Activated T-helper 17 cell treated with anti-CD3 and anti-CD28 coated beads, Interleukin-2, amount 50 U/mL, for 72 hours (primary cell): ENCODE results near the gene ARFRP1. TPM values are rescaled to one million over a fixed set of nuclear protein-coding genes. Genes with fewer than 3 reads are reported as not detected.
"Not testable (repeated sequence)": the region's sequence is repeated elsewhere in the genome, so short reads cannot be mapped to it uniquely, and the experiment has no call there.

Source experiments
- ATAC-seq: fragments of 150-1000 bp; cut with Tn5 transposase; replicated peaks from 2 replicates; pipeline ENCODE4 v1.10.0; 2021; ENCODE audit warnings: mild to moderate bottlenecking, moderate library complexity
- H3K27ac Mint-ChIP-seq: one replicate; pipeline ENCODE4 v1.8.0; 2022; ENCODE audit warnings: mixed read lengths
- H3K27me3 Mint-ChIP-seq: one replicate; pipeline ENCODE4 v1.8.0; 2022; ENCODE audit warnings: mixed read lengths
- H3K36me3 Mint-ChIP-seq: one replicate; pipeline ENCODE4 v1.8.0; 2022; ENCODE audit warnings: low read depth, mild to moderate bottlenecking, mixed read lengths
- H3K4me1 Mint-ChIP-seq: one replicate; pipeline ENCODE4 v1.8.0; 2022; ENCODE audit warnings: mixed read lengths
- H3K4me3 Mint-ChIP-seq: one replicate; pipeline ENCODE4 v1.8.0; 2022; ENCODE audit warnings: mild to moderate bottlenecking, mixed read lengths
- H3K9me3 Mint-ChIP-seq: one replicate; pipeline ENCODE4 v1.8.0; 2022; ENCODE audit warnings: mixed read lengths
- total RNA-seq, 2 donors: library from RNA; stranded (reverse); gene quantifications; one replicate each; pipeline ENCODE4 v1.2.3, GENCODE V29; 2022

ARFRP1 gene
- total RNA-seq, 2 donors from 2014 or later: 43.8 to 55.8 TPM

DNA sequence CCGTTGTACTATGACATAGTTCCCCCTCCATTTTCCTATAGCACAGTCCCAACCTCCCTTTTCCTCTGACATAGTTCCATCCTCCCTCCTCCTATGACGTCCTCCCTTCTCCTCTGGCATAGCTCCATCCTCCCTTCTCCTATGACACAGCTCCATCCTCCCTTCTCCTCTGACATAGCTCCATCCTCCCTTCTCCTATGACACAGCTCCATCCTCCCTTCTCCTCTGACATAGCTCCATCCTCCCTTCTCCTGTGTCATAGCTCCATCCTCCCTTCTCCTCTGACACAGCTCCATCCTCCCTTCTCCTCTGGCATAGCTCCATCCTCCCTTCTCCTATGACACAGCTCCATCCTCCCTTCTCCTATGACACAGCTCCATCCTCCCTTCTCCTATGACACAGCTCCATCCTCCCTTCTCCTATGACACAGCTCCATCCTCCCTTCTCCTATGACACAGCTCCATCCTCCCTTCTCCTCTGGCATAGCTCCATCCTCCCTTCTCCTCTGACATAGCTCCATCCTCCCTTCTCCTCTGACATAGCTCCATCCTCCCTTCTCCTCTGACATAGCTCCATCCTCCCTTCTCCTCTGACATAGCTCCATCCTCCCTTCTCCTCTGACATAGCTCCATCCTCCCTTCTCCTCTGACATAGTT is 15.3 kb upstream of the ARFRP1 start:
- not testable (repeated sequence) for H3K27me3 Mint-ChIP-seq, ATAC-seq, H3K9me3 Mint-ChIP-seq, H3K27ac Mint-ChIP-seq, H3K4me3 Mint-ChIP-seq
- Mint-ChIP-seq H3K4me1 (peaks cover 19% of the 10 kb centered on the region), H3K36me3 (peaks cover 77% of the 10 kb centered on the region)

DNA sequence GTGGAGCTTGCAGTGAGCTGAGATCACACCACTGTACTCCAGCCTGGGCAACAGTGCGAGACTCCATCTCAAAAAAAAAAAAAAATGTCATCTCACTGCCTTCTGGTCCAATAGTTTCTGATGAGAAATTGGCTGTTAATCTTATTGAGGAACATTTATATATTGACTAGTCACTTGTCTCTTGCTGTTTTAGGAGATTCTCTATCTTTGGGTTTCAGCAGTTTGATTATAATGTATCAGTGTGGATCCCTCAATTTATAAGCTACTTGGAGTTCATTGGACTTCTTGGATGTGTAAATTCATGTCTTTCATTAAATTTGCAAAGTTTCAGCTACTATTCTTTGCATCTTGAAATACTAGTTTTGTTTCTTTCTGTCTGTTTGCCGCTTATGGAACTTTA is 11.2 kb upstream of the ARFRP1 start:
- Mint-ChIP-seq H3K27ac (no peak overlapping the region), H3K4me3 (no peak overlapping the region), H3K9me3 (no peaks in the 10 kb centered on the region), H3K4me1 (peaks cover 15% of the 10 kb centered on the region), H3K36me3 (peaks cover 88% of the 10 kb centered on the region), H3K27me3 (no peaks in the 10 kb centered on the region)
- ATAC-seq: no peak

DNA sequence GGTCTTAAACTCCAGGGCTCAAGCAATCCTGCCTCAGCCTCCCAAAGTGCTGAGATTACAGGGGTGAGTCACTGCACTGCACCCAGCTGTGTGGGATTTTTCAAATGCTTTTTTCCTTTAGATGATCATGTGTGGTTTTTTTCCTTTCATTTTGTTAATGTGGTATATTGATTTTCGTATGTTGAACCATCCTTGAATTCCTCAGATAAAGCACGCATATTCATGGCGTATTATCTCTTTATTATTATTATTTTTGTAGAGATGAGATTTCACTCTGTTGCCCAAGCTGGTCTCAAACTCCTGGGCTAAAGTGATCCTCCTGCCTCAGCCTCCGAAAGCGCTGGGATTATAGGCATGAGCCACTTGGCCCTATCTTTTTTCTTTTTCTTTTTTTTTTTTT is 7.1 kb upstream of the ARFRP1 start:
- H3K27me3 Mint-ChIP-seq: no peaks in the 10 kb centered on the region
- peaks cover 98% of the 10 kb centered on the region for H3K36me3 Mint-ChIP-seq
- H3K27ac Mint-ChIP-seq: no peak overlapping the region
- ATAC-seq: no peak
- peaks cover 3% of the 10 kb centered on the region for H3K9me3 Mint-ChIP-seq
- H3K4me1 Mint-ChIP-seq: peaks cover 27% of the 10 kb centered on the region
- no peak overlapping the region for H3K4me3 Mint-ChIP-seq

DNA sequence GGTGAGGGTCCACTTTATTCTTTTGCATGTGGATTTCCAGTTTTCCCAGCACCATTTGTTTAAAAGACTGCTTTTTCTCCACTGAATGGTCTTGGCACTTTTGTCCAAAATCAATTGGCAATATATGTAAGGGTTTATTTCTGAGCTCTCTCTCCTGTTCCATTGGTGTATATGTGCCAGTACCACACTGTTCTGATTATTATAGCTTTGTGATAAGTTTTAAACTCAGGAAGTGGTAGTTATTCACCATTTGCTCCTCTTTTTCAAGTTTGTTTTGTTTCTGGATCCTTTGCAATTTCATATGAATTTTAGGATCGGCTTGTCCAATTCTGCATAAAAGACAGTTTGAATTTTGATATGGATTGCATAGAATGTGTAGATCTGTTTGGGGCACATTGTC is 4.4 kb upstream of the ARFRP1 start:
- Mint-ChIP-seq H3K27me3 (no peaks in the 10 kb centered on the region), H3K4me1 (peaks cover 27% of the 10 kb centered on the region), H3K4me3 (peak overlapping the region; percentile 23), H3K36me3 (peaks cover 84% of the 10 kb centered on the region), H3K9me3 (peaks cover 3% of the 10 kb centered on the region), H3K27ac (no peak overlapping the region)
- ATAC-seq: no peak

DNA sequence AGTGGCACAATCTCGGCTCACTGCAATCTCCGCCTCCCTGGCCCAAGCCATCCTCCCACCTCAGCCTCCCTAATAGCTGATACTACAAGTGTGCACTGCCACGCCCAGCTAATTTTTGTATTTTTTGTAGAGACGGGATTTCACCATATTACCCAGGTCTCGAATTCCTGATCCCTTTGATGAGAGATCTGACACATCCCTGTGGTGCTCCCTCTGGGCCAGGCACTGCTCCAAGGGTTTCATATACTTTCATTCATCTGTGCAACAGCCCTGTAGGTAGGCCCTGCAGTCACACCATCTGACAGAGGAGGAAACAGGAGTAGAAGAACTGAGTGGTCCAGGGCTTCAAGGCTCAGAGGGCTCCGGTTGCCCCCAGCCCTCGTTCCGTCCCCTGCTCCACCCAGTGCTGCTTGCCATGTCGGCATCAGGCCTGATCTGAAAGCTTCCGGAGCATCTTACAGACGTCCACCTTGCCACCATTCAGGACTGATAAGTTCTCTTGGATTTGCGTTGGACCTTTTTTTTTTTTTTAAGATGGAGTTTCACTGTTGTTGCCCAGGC is 3.4 kb upstream of the ARFRP1 start:
- H3K4me1 Mint-ChIP-seq: peaks cover 27% of the 10 kb centered on the region

DNA sequence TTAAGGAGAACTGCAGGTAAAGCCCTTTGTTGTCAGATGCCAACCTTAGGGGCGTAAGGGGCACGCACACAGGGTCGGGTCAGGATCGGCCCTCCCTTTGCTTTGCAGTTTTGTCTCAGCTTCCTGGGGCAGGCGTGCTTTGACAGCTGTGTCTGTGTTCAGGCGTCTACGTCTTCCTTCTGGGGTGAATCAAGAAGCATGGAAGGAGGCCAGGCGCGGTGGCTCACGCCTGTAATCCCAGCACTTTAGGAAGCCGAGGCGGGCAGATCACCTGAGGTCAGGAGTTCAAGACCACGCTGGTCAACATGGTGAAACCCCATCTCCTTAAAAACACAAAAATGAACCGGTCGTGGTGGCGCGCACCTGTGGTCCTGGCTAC is 1.4 kb upstream of the ARFRP1 start:
- ATAC-seq: no peak
- no peaks in the 10 kb centered on the region for H3K27me3 Mint-ChIP-seq
- peaks cover 22% of the 10 kb centered on the region for H3K4me1 Mint-ChIP-seq
- H3K9me3 Mint-ChIP-seq: peaks cover 3% of the 10 kb centered on the region
- peaks cover 82% of the 10 kb centered on the region for H3K36me3 Mint-ChIP-seq
- no peak overlapping the region for H3K27ac Mint-ChIP-seq
- peak overlapping the region; percentile 95 for H3K4me3 Mint-ChIP-seq

More for the DNA sequence above, 3.4 kb upstream of the ARFRP1 start:
- Mint-ChIP-seq H3K9me3 (peaks cover 3% of the 10 kb centered on the region), H3K36me3 (peaks cover 84% of the 10 kb centered on the region), H3K27me3 (no peaks in the 10 kb centered on the region), H3K27ac (no peak overlapping the region), H3K4me3 (peak overlapping the region; percentile 61)
- ATAC-seq: no peak

DNA sequence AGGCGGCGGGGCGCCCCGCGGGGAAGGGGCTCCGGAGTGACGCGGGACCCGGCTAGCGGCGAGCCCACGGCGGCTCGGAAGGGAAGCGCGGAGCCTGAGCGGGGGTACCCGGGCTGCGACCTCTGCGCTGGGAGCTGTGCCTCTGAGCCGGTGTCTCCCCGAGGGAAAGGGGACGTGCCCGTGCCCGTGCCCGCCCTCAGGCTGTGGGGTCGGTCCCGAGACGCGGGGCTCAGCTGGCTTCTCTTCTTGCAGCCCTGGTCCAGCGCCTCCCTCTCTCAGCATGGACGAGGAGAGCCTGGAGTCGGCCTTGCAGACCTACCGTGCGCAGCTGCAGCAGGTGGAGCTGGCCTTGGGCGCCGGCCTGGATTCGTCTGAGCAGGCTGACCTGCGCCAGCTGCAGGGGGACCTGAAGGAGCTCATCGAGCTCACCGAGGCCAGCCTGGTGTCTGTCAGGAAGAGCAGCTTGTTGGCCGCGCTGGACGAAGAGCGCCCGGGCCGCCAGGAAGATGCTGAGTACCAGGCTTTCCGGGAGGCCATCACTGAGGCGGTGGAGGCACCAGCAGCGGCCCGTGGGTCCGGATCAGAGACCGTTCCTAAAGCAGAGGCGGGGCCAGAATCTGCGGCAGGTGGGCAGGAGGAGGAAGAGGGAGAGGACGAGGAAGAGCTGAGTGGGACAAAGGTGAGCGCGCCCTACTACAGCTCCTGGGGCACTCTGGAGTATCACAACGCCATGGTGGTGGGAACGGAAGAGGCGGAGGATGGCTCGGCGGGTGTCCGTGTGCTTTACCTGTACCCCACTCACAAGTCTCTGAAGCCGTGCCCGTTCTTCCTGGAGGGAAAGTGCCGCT is 749 bp upstream of the ARFRP1 start:
- peaks cover 22% of the 10 kb centered on the region for H3K4me1 Mint-ChIP-seq
- H3K27me3 Mint-ChIP-seq: no peaks in the 10 kb centered on the region
- ATAC-seq: peak; percentile 6
- peak overlapping the region; percentile 76 for H3K27ac Mint-ChIP-seq
- peak overlapping the region; percentile 95 for H3K4me3 Mint-ChIP-seq
- peaks cover 82% of the 10 kb centered on the region for H3K36me3 Mint-ChIP-seq
- H3K9me3 Mint-ChIP-seq: peaks cover 3% of the 10 kb centered on the region

DNA sequence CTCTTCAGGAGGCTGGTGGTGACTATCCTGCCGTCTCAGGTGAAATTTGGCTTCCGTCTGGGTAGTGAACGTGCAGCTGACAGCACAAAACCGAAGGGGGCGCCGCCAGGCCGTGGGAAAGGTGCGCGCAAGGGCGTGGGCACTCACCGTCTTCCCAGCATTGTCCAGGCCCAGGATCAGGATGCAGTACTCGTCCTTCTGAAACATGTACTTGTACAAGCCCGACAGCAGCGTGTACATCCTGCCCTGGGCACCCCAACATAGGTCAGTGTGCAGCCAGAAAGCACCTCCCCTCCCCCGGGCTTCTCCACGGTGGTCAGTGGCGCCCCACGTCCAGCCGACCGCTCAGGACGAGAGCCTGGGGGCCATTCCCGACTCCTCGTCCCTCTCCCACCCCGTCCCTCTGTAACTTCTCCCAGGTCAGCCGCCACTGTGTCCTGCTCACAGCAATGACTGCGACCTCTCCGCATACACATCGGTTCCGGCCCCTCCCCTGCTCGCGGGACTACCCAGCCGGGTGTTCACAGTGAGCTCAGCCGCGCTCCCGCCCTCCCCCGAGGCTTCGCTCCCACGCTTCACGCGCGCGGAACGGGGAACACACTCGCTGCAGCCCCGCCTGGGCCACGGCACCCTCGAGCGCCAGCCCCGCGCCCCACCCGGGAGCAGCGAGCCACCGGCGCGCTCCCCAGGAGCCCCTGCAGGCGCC is 771 bp downstream of the ARFRP1 start:
- Mint-ChIP-seq H3K27me3 (no peaks in the 10 kb centered on the region), H3K4me1 (peaks cover 16% of the 10 kb centered on the region), H3K9me3 (no peaks in the 10 kb centered on the region), H3K36me3 (peaks cover 68% of the 10 kb centered on the region), H3K4me3 (peak overlapping the region; percentile 95), H3K27ac (peak overlapping the region; percentile 89)
- ATAC-seq: peak; percentile 73

DNA sequence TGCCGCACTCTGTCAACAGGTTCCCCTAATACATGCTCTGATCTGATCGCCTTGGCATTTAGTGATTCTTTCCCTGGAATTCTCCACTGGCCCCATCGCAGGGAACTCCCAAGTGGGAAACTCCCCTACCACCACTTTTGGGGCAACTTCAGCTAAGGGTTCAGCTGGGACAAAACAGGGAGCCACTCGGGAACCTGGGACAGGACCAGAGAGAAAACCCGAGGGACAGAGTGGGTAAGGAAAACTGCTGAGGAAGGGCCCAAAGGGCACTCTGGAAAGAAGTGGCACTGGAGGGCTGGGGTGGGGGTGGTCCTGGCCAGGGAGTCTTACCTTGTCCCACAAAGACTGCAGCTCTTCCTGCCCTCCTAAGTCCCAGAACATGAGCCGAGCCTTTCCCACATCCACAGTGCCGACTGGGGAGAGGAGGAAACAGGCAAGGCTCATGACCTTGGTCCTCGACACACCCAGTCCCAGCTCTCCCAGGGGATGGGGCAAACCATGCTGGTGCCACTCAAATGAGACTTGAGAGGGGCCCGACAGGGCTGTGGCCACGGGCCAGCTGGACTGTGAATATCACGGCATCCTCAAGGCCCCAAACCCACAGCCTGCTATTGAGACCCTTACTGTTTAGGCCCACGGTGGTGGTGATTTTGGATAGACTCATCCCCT is 1.6 kb downstream of the ARFRP1 start:
- H3K4me1 Mint-ChIP-seq: peaks cover 14% of the 10 kb centered on the region
- no peaks in the 10 kb centered on the region for H3K9me3 Mint-ChIP-seq
- peak overlapping the region; percentile 95 for H3K4me3 Mint-ChIP-seq
- peak overlapping the region; percentile 89 for H3K27ac Mint-ChIP-seq
- H3K36me3 Mint-ChIP-seq: peaks cover 59% of the 10 kb centered on the region
- no peaks in the 10 kb centered on the region for H3K27me3 Mint-ChIP-seq
- no peak for ATAC-seq

DNA sequence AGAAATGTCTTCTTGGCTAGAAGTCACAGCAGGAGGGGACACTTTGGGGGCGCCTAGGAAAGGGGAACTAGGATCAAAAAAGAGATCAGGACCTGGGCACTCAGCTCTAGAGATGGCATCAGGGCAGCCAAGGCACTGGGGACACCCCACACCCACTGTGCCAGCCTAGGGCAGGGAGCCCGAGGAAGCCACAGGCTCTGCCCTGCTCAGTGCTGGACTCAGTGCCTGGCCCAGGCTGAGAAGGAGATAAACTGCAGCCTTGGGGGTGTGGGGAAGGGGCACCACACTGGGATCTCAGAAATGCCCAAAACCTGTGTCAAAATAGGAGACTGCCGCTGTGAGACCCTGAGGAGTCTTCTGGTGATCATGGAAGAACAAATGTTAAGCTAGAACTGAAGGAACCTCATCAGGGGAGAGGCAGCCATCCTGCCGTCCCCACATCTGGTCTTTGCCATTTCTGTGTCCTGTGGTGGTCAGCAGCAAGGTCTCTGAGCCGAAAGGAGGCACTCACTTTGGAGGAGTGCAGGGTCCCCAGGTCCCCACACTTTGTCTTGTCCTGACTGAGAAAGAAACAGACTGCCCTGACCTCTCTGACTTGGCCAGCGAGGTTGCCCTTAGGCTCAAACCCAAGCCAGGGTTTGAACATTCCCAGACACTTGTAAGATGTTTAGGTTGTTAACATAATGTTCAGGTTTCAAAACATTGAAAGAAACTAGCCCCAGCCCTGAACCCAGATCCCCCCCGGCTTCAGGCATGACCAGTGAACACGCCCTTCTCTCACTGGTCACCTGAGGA is 2.3 kb downstream of the ARFRP1 start:
- H3K4me3 Mint-ChIP-seq: peak overlapping the region; percentile 95
- peak overlapping the region; percentile 89 for H3K27ac Mint-ChIP-seq
- H3K4me1 Mint-ChIP-seq: peaks cover 6% of the 10 kb centered on the region
- ATAC-seq: no peak
- no peaks in the 10 kb centered on the region for H3K27me3 Mint-ChIP-seq
- peaks cover 52% of the 10 kb centered on the region for H3K36me3 Mint-ChIP-seq
- no peaks in the 10 kb centered on the region for H3K9me3 Mint-ChIP-seq

DNA sequence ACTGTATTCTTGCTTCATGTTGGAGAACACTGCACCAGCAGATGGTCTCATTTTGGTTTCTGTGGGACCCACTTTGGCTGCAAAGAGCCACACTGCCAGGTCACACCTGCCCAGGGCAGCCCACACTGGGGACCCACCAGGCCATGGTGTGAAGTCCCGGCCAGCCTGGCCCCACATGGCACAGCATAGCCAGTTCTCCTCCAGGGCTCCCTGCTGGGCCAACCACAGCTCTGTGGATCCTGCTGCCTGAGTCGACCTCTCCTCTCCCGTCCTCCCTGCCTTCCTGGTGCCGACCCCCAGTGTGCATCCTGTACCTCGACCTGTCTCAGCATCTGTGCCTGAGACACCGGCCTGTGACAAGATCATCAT is 3.0 kb downstream of the ARFRP1 start:
- ATAC-seq: no peak
- Mint-ChIP-seq H3K27me3 (no peaks in the 10 kb centered on the region), H3K27ac (peak overlapping the region; percentile 89), H3K36me3 (peaks cover 47% of the 10 kb centered on the region), H3K9me3 (no peaks in the 10 kb centered on the region), H3K4me1 (peaks cover 5% of the 10 kb centered on the region), H3K4me3 (no peak overlapping the region)

DNA sequence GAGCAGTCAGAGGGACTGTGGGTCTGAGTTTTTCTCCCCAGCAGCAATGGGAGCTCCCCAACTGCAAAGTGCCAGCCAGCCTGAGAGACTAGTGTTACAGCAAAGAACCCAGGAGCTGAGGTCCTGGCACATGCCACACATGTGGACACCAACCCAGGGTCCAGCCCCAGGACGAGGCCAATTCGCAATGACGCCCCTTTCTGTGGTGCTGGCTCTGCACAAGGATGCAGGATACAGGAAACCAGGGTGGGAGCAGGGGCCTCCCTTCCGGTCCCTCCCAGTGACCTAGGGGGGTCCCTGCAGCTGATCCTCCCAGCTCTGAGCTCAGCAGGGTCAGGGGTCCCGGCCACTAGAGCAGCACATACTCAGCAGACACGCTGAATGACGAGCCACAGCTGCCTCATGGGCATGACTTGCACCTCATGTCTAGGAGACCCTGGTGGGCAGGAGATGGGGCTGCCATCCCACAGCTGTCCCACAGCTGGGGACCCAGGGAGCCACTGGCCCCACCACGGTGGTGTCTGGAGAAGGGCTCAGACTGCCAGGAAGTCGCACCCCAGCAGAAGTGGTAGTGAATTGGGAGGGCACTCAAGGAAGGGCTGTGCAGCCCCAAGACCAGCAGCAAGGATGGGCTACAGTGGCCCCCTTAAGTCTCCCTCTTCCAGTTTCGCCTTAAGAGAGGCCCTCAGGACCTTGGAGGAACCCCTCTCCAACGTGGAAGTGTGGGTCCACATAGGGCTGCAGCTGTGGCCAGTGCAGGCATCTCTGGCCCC is 3.6 kb downstream of the ARFRP1 start:
- no peaks in the 10 kb centered on the region for H3K9me3 Mint-ChIP-seq
- peaks cover 5% of the 10 kb centered on the region for H3K4me1 Mint-ChIP-seq
- no peak overlapping the region for H3K27ac Mint-ChIP-seq
- no peak for ATAC-seq
- peaks cover 44% of the 10 kb centered on the region for H3K36me3 Mint-ChIP-seq
- H3K4me3 Mint-ChIP-seq: no peak overlapping the region
- no peaks in the 10 kb centered on the region for H3K27me3 Mint-ChIP-seq

DNA sequence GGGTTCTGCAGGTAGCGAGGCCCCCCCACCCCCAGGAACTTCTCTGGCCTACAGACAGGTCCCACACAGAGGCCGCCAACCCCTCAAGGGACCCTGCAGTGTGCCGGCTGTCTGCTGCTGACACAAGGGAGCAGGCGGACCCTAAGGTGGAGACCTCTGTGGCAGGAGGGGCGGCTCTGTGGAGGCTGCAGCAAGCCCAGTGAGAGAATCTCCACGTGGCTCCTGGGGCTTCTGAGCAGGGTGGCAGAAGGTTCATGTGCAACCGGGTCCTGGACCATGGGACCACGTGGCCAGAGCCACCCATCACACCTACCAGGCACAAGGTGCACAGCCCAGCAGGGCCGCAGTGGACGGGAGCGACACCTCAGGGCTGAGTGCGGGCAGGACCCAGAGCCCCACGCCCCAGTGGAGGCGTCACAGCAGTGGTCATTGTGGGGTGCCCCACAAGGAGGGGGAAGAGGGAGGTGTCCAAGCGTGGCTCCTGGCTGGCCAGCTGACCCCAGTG is 4.3 kb downstream of the ARFRP1 start:
- Mint-ChIP-seq H3K27me3 (no peaks in the 10 kb centered on the region), H3K27ac (no peak overlapping the region), H3K9me3 (no peaks in the 10 kb centered on the region), H3K4me1 (peaks cover under 1% of the 10 kb centered on the region), H3K4me3 (no peak overlapping the region), H3K36me3 (peaks cover 38% of the 10 kb centered on the region)
- no peak for ATAC-seq
